Naive B cell (primary cell): ENCODE results near the gene TFCP2L1. TPM values are rescaled to one million over a fixed set of nuclear protein-coding genes. Genes with fewer than 3 reads are reported as not detected.
"Not testable (repeated sequence)": the region's sequence is repeated elsewhere in the genome, so short reads cannot be mapped to it uniquely, and the experiment has no call there.

Experiments used
- ATAC-seq, 2 donors: fragments of 150-1000 bp; cut with Tn5 transposase; 2 replicates each; pipeline ENCODE4 v1.10.0; 2021; ENCODE audit warnings: low read depth in 2 of 2, mild to moderate bottlenecking in 2 of 2, moderate library complexity in 2 of 2
- DNase-seq: peaks from one replicate; pipeline ENCODE4 v3.0.0; 2022
- H3K27ac Mint-ChIP-seq, 6 donors: one replicate each; pipeline ENCODE4 v1.8.0; 2020 to 2022; ENCODE audit warnings: mild to moderate bottlenecking in 6 of 6, mixed read lengths in 6 of 6, moderate library complexity in 5 of 6, inconsistent platforms in 2 of 6
- H3K27me3 Mint-ChIP-seq, 3 donors: one replicate each; pipeline ENCODE4 v1.8.0; 2021 to 2022; ENCODE audit warnings: mixed read lengths in 3 of 3, mild to moderate bottlenecking in 1 of 3
- H3K36me3 Mint-ChIP-seq, 2 donors: one replicate each; pipeline ENCODE4 v1.8.0; 2020 to 2022; ENCODE audit warnings: mixed read lengths in 2 of 2, inconsistent platforms in 1 of 2, mild to moderate bottlenecking in 1 of 2
- H3K4me1 Mint-ChIP-seq, 3 donors: one replicate each; pipeline ENCODE4 v1.8.0; 2020 to 2022; ENCODE audit warnings: mixed read lengths in 3 of 3, inconsistent platforms in 1 of 3, mild to moderate bottlenecking in 1 of 3, moderate library complexity in 1 of 3
- H3K4me3 Mint-ChIP-seq, 8 donors: one replicate each; pipeline ENCODE4 v1.8.0; 2020 to 2022; ENCODE audit warnings: mild to moderate bottlenecking in 8 of 8, mixed read lengths in 8 of 8, moderate library complexity in 8 of 8, inconsistent platforms in 2 of 8
- H3K9me3 Mint-ChIP-seq, 7 donors: one replicate each; pipeline ENCODE4 v1.8.0; 2020 to 2022; ENCODE audit warnings: mixed read lengths in 7 of 7, mild to moderate bottlenecking in 5 of 7, inconsistent platforms in 2 of 7, moderate library complexity in 1 of 7
- polyA plus RNA-seq, 6 donors: library from polyadenylated mRNA; unstranded; fragments of 300-500 nt; fragmentation: Illumina TruSeq; gene quantifications; one replicate each; pipeline ENCODE4 v1.2.3, GENCODE V29; 2021; ENCODE audit warnings: low read depth in 6 of 6

Gene TFCP2L1
- polyA plus RNA-seq: not detected

DNA sequence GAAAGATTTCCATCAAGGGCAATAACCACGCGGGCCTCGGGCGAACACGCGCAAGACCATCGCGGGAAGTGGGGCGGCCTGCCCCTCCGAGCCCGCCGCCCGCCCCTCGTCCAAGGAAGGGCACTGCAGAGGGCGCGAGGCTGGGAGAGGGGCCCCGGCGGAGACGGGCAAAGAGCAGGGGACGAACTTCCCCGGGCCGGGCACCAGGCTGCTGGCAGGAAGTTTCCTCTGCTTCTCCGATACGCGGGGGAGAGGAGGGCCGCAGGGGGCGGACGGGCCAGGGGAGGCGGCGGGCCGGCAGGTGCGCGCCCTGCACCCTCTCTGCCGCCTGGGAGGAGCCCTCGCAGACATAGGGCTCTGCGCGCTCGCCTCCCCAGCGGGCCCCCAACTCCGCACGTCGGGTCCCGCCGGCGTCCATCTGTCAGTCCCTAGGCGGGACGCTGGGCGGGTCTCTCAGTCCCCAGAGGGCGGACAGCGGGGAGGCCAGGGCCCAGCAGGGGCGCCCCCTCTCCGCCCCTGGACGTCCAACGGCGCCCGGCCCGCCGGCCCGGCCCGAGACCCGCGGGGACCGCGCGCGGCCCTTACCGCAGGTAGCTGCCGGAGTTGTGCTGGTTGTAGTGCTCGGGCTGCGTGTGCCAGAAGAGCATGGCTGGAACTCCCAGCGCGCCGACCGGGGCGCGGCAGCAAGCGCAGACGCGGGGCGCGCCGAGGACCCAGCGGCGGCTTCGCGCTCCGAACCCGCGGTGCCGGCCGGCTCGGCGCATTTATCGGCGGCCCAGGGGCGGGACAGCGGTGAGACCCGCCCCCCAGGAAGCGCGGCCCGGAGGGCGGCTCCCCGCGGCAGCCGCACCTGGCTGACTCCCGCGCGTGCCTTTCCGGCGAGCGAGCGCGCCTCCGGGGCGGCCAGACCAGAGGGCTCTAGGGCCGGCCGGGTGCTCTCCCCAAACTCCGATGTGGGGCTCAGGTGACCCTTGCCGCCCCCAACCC, at the start of gene TFCP2L1:
TSS of gene TFCP2L1 (minus strand) at position 740 of the 987 bp plus-strand sequence. CDS start at position 647, 93 bp downstream.
- no peaks in the 10 kb centered on the region for H3K36me3 Mint-ChIP-seq
- peak; percentile 58 to 72 for ATAC-seq
- DNase-seq: no peak
- H3K27ac Mint-ChIP-seq: peak within 1 kb of the TSS in 2 of 6 donors; percentile 52 to 89
- peaks cover 11 to 17% (median 15%) of the 10 kb centered on the region in 3 donors for H3K4me1 Mint-ChIP-seq
- peak within 1 kb of the TSS; percentile 39 to 88 (median 77) for H3K4me3 Mint-ChIP-seq
- H3K27me3 Mint-ChIP-seq: peaks cover 26 to 56% (median 54%) of the 10 kb centered on the region in 3 donors
- H3K9me3 Mint-ChIP-seq: peaks cover 0 to 4% (median 2%) of the 10 kb centered on the region in 7 donors

DNA sequence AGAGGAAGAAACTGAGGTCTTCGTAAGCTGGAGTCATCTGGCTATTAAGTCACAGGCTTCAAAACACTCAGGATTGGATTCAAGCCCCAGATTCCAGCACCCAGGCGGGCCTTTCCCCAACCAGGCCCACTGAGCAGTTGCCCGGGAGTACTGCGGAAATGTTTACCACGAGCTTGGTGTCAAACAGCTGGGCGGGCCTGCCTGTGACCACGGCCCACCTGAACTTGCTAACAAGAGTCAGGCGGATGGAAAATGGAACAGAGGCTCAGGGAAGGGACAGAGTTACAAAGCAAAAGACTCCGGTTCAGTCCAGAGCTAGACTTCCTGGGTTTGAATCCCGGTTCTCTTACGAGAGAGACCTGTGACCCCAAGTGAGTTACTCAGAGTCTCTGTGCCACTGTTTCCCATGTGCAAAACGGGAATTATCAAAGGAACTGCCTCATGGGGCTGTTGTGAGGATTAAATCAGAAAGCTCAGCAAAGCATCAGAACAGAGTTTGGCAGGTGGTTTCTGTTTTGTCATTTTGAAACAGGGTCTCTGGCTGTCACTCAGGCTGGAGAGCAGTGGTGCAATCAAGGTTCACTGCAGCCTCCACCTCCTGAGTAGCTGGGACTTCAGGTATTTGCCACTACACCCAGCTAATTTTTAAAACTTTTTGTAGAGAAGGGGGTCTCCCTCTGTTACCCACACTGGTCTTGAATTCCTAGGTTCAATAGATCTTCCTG, 49.0 kb upstream of the TFCP2L1 start:
- Mint-ChIP-seq H3K27me3 (peaks cover 3 to 16% (median 12%) of the 10 kb centered on the region in 3 donors), H3K4me1 (no peaks in the 10 kb centered on the region), H3K4me3 (no peak overlapping the region), H3K36me3 (peaks cover 0 to 5% of the 10 kb centered on the region in 2 donors), H3K9me3 (no peaks in the 10 kb centered on the region), H3K27ac (peak overlapping the region in 1 of 6 donors; percentile 63)
- ATAC-seq: no peak
- DNase-seq: no peak

DNA sequence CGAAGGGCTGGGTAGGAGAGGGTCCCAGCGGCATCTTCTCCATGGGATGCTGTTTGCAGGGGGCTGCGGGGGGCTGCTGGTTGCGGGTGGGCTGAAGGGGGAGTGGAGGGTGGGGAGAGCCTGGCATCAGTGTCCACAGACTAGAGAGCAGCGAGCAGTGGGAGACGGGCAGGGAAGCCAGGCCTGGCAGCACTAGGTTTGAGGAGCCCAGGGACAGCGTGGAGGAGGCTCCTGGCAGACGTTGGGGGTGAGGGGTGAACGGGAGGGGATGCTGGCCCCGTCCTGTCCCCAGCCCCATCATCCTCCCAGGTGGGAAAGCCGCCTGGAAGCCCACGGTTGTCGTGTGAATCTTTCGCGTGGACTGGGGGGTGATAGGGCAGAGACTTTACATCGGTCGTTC, 48.2 kb upstream of the TFCP2L1 start:
- DNase-seq (no peak), ATAC-seq (no peak)
- Mint-ChIP-seq H3K4me1 (no peaks in the 10 kb centered on the region), H3K27me3 (peaks cover 3 to 16% (median 12%) of the 10 kb centered on the region in 3 donors), H3K4me3 (no peak overlapping the region), H3K9me3 (no peaks in the 10 kb centered on the region), H3K27ac (no peak overlapping the region), H3K36me3 (no peaks in the 10 kb centered on the region)

- H3K36me3 Mint-ChIP-seq, H3K4me1 Mint-ChIP-seq, ATAC-seq, DNase-seq, H3K27ac Mint-ChIP-seq, H3K9me3 Mint-ChIP-seq: not testable (repeated sequence)
- H3K4me3 Mint-ChIP-seq: peak overlapping the region in 1 of 8 donors; percentile 15
- peaks cover 3 to 17% (median 16%) of the 10 kb centered on the region in 3 donors for H3K27me3 Mint-ChIP-seq
These were observed 46.3 kb upstream of the TFCP2L1 start for GRCh38 chr2:121331324-121331723.

GRCh38 chr2:121330921-121331320, 45.9 kb upstream of the TFCP2L1 start:
- Mint-ChIP-seq H3K9me3 (peaks cover 0 to 2% (median 0%) of the 10 kb centered on the region in 7 donors), H3K4me1 (no peaks in the 10 kb centered on the region), H3K4me3 (no peak overlapping the region), H3K27ac (no peak overlapping the region), H3K36me3 (no peaks in the 10 kb centered on the region), H3K27me3 (peaks cover 3 to 17% (median 16%) of the 10 kb centered on the region in 3 donors)
- DNase-seq (no peak), ATAC-seq (no peak)

- H3K4me3 Mint-ChIP-seq: no peak overlapping the region
- no peak overlapping the region for H3K27ac Mint-ChIP-seq
- H3K9me3 Mint-ChIP-seq: peaks cover 0 to 2% (median 0%) of the 10 kb centered on the region in 7 donors
- DNase-seq: no peak
- H3K27me3 Mint-ChIP-seq: peaks cover 3 to 17% (median 16%) of the 10 kb centered on the region in 3 donors
- H3K4me1 Mint-ChIP-seq: no peaks in the 10 kb centered on the region
- no peaks in the 10 kb centered on the region for H3K36me3 Mint-ChIP-seq
- ATAC-seq: no peak
These were observed 44.8 kb upstream of the TFCP2L1 start for GRCh38 chr2:121329786-121330185.

GRCh38 chr2:121326628-121327027, 41.6 kb upstream of the TFCP2L1 start:
- H3K4me3 Mint-ChIP-seq: no peak overlapping the region
- H3K36me3 Mint-ChIP-seq: no peaks in the 10 kb centered on the region
- H3K9me3 Mint-ChIP-seq: peaks cover 0 to 2% (median 0%) of the 10 kb centered on the region in 7 donors
- peaks cover 3 to 16% (median 15%) of the 10 kb centered on the region in 3 donors for H3K27me3 Mint-ChIP-seq
- H3K4me1 Mint-ChIP-seq: no peaks in the 10 kb centered on the region
- ATAC-seq (no peak), DNase-seq (no peak)
- no peak overlapping the region for H3K27ac Mint-ChIP-seq

- ATAC-seq (no peak), DNase-seq (no peak)
- Mint-ChIP-seq H3K36me3 (no peaks in the 10 kb centered on the region), H3K27me3 (peaks cover 6 to 16% (median 6%) of the 10 kb centered on the region in 3 donors), H3K9me3 (peaks cover 0 to 2% (median 0%) of the 10 kb centered on the region in 7 donors), H3K4me1 (no peaks in the 10 kb centered on the region), H3K27ac (no peak overlapping the region), H3K4me3 (no peak overlapping the region)
These were observed 39.6 kb upstream of the TFCP2L1 start for GRCh38 chr2:121324601-121325000.

DNA sequence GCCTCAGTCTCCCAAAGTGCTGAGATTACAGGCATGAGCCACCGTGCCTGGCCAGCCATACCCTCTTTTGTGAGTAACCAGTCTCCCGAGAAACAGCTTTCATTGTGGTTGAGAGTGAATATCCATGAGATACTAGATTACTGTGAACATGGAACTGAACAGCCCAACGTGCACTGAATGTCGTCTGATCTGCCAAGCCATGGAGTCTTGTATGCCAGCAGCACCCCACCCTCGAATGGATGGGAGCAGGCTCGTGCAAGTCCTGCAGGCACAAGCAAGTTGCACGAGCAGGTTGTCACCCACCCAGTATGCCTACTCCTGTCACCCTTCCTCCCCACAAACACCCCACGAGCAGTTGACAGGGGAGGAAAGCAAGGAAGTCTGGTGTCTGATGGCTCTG, 36.5 kb upstream of the TFCP2L1 start:
- Mint-ChIP-seq H3K27ac (no peak overlapping the region), H3K4me1 (no peaks in the 10 kb centered on the region), H3K4me3 (no peak overlapping the region), H3K9me3 (peaks cover 0 to 2% (median 0%) of the 10 kb centered on the region in 7 donors), H3K36me3 (no peaks in the 10 kb centered on the region), H3K27me3 (peaks cover 0 to 7% (median 6%) of the 10 kb centered on the region in 3 donors)
- no peak for DNase-seq
- no peak for ATAC-seq

DNA sequence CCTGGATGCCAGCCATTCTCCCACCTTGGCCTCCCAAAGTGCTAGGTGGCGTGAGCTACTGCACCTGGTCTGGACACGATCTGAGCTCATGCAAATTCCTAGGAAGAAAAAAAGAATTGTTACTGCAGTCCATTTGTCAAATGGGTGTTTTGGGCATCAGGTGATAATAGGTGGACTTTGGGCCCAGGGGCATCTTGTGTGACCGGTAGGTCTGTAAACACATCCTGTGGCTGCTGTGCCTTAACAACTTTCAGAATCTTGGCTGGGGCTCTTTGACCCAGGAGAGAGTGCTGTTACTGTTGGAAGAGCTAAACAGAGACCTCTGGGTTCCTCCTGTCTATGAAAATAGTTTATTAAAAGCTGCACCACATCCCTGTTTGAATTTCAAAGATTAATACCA, 34.9 kb upstream of the TFCP2L1 start:
- Mint-ChIP-seq H3K27ac (no peak overlapping the region), H3K36me3 (no peaks in the 10 kb centered on the region), H3K4me1 (no peaks in the 10 kb centered on the region), H3K4me3 (no peak overlapping the region), H3K9me3 (no peaks in the 10 kb centered on the region), H3K27me3 (peaks cover 0 to 7% (median 6%) of the 10 kb centered on the region in 3 donors)
- ATAC-seq: no peak
- no peak for DNase-seq

- Mint-ChIP-seq H3K36me3 (no peaks in the 10 kb centered on the region), H3K27ac (no peak overlapping the region), H3K4me1 (no peaks in the 10 kb centered on the region), H3K4me3 (no peak overlapping the region), H3K27me3 (peaks cover 0 to 7% (median 7%) of the 10 kb centered on the region in 3 donors), H3K9me3 (no peaks in the 10 kb centered on the region)
- no peak for ATAC-seq
- no peak for DNase-seq
These were observed 32.0 kb upstream of the TFCP2L1 start for GRCh38 chr2:121316986-121317385.

- not testable (repeated sequence) for DNase-seq, H3K27ac Mint-ChIP-seq, H3K9me3 Mint-ChIP-seq, H3K4me1 Mint-ChIP-seq, H3K36me3 Mint-ChIP-seq, ATAC-seq, H3K4me3 Mint-ChIP-seq
- H3K27me3 Mint-ChIP-seq: peaks cover 6 to 17% (median 16%) of the 10 kb centered on the region in 3 donors
These were observed 28.7 kb upstream of the TFCP2L1 start for GRCh38 chr2:121313701-121314100.

GRCh38 chr2:121309801-121310200, 24.8 kb upstream of the TFCP2L1 start:
- Mint-ChIP-seq H3K36me3 (no peaks in the 10 kb centered on the region), H3K4me3 (no peak overlapping the region), H3K27ac (no peak overlapping the region), H3K27me3 (peaks cover 21 to 45% (median 45%) of the 10 kb centered on the region in 3 donors), H3K4me1 (no peaks in the 10 kb centered on the region), H3K9me3 (peaks cover 0 to 8% (median 4%) of the 10 kb centered on the region in 7 donors)
- no peak for DNase-seq
- no peak for ATAC-seq
